Suprapubic skin (tissue), 4 donors: ENCODE measurements around the gene SLC49A3. TPM values are rescaled to one million over a fixed set of nuclear protein-coding genes. Genes with fewer than 3 reads are reported as not detected.
"Not testable (repeated sequence)": the region's sequence is repeated elsewhere in the genome, so short reads cannot be mapped to it uniquely, and the experiment has no call there.

Experiments
- DNase-seq, 2 donors: peaks; one replicate each; pipeline ENCODE4 v3.0.0-alpha.2; 2019; ENCODE audit warnings: low spot score in 2 of 2
- H3K27ac ChIP-seq: fragments of 200-600 bp; sonication (generic); one replicate; pipeline ENCODE4 v1.5.1; 2019
- H3K27me3 ChIP-seq: fragments of 200-600 bp; sonication (generic); one replicate; pipeline ENCODE4 v1.5.1; 2019
- H3K36me3 ChIP-seq: fragments of 200-600 bp; sonication (generic); one replicate; pipeline ENCODE4 v1.5.1; 2019
- H3K4me1 ChIP-seq: fragments of 200-600 bp; sonication (generic); one replicate; pipeline ENCODE4 v1.5.1; 2019
- H3K4me3 ChIP-seq: fragments of 200-600 bp; sonication (generic); one replicate; pipeline ENCODE4 v1.5.1; 2019; ENCODE audit warnings: mild to moderate bottlenecking
- H3K9me3 ChIP-seq: fragments of 200-600 bp; sonication (generic); one replicate; pipeline ENCODE4 v1.5.1; 2019
- EP300 ChIP-seq: sonication (generic); formaldehyde crosslinking; IDR thresholded peaks from one replicate; pipeline ENCODE4 v1.6.1; 2017; ENCODE audit warnings: antibody characterized with exemption
- POLR2A ChIP-seq, 2 donors: fragments of 450-650 bp; IDR thresholded peaks; one replicate each; pipeline ENCODE4 v1.6.1; 2017; ENCODE audit warnings: antibody characterized with exemption in 2 of 2, mild to moderate bottlenecking in 2 of 2, moderate library complexity in 2 of 2
- POLR2AphosphoS5 ChIP-seq, 3 donors: sonication (generic); formaldehyde crosslinking; IDR thresholded peaks; one replicate each; pipeline ENCODE4 v1.6.1; 2017; ENCODE audit warnings: antibody characterized with exemption in 3 of 3
- WGBS: methylation state at CpG from one replicate; pipeline ENCODE4 v1.1.5; 2018; 5-methylcytosine and 5-hydroxymethylcytosine counted together
- total RNA-seq, 4 donors: library from RNA; depleted of rRNA; stranded (reverse); fragments of >200 nt; gene quantifications; one replicate each; pipeline ENCODE4 v1.1.0, GENCODE V29; 2016
- TF ChIP-seq, protein P1 (sequence below), 2 donors: fragments of 200-600 bp in 1 of 2; fragments of 450-650 bp in 1 of 2; sonication (generic) in 1 of 2; IDR thresholded peaks; one replicate each; pipeline ENCODE4 v1.5.1; 2016 to 2019; ENCODE audit warnings: antibody characterized with exemption in 2 of 2, mild to moderate bottlenecking in 1 of 2, moderate library complexity in 1 of 2

Gene SLC49A3
- total RNA-seq, 4 donors from 2014 or later = 8.9 to 21.1 (median 17.4) TPM

DNA sequence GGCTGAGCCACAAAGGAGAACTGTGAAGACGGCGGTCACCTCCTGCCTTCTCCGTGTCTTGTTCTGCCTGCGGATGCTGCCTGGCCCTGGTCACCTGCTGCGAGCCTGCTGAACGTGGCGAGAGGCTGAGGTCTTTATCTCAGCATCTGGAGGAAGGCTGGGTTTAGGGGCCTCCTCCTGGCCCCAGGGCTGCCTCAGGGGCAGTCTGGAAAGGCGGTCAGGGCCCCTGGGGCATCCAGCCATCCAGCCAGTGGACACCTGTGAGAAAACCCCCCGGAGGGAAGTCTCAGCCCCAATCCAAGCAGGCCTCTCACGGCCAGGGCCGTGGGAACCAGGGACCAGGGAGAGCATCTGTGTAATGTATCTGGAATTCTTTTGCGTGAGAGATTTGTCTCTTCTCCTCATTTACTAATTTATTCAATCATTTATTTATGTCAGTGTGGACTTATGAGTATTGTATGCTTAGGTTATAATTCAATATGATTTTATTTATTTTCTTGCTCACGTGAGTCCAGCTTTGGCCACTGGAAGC, 52.3 kb downstream of the SLC49A3 start:
- H3K27ac ChIP-seq = no peak overlapping the region
- H3K9me3 ChIP-seq = no peaks in the 10 kb centered on the region
- H3K4me3 ChIP-seq = no peak overlapping the region
- no peaks in the 10 kb centered on the region for H3K4me1 ChIP-seq
- DNase-seq = no peak
- peaks cover 37% of the 10 kb centered on the region for H3K27me3 ChIP-seq
- TF ChIP-seq POLR2AphosphoS5 (IDR thresholded peaks at IDR 0.05) = no peak
- TF ChIP-seq POLR2A (IDR thresholded peaks at IDR 0.05) = no peak
- TF ChIP-seq, protein P1, sequence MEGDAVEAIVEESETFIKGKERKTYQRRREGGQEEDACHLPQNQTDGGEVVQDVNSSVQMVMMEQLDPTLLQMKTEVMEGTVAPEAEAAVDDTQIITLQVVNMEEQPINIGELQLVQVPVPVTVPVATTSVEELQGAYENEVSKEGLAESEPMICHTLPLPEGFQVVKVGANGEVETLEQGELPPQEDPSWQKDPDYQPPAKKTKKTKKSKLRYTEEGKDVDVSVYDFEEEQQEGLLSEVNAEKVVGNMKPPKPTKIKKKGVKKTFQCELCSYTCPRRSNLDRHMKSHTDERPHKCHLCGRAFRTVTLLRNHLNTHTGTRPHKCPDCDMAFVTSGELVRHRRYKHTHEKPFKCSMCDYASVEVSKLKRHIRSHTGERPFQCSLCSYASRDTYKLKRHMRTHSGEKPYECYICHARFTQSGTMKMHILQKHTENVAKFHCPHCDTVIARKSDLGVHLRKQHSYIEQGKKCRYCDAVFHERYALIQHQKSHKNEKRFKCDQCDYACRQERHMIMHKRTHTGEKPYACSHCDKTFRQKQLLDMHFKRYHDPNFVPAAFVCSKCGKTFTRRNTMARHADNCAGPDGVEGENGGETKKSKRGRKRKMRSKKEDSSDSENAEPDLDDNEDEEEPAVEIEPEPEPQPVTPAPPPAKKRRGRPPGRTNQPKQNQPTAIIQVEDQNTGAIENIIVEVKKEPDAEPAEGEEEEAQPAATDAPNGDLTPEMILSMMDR (IDR thresholded peaks at IDR 0.05) = no peak
- TF ChIP-seq EP300 = no peak
- WGBS = 74% methylated on average over 13 of the region's 13 CpGs
- no peaks in the 10 kb centered on the region for H3K36me3 ChIP-seq

DNA sequence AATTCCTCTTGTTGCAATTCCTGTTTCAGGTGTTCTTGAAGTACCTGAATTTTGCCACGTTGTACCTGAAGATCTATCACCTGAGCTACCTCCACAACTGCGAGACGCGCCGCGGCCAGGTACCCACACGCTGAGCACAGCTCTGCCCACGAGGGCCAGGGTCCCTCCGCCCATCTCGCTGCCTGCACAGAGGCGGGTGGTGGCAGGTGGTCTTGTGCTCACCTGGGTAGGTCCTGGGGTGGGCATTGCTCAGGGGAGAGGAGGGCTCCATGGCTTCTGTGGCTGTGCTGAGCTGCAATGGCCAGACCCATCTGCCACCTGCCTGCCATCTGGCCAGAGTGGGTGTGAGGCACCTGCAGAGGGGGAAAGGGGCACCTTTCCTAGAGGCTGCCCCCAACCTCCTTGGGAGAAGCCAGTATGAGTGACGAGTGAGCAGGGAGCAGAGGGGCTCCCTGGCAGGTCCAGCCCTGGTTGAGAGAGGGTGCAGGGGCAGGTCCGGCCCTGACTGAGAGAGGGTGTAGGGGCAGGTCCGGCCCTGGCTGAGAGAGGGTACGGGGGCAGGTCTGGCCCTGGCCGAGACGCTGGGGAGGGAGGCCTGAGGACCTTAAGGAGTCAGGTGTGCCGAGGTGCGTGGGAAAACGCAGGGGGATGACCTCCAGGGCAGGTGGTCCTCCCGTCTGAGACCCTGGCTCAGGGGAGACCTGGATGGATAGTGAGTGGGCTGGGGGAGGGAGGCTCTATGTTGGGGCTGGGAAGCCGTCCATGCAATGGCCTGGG, 52.9 kb downstream of the SLC49A3 start:
- Histone ChIP-seq H3K4me1 (no peaks in the 10 kb centered on the region), H3K4me3 (no peak overlapping the region), H3K27ac (no peak overlapping the region), H3K27me3 (peaks cover 34% of the 10 kb centered on the region), H3K36me3 (no peaks in the 10 kb centered on the region), H3K9me3 (no peaks in the 10 kb centered on the region)
- DNase-seq = peak in 1 of 2 donors; percentile 49
- WGBS = 76% methylated on average over 20 of the region's 22 CpGs
- TF ChIP-seq POLR2A (IDR thresholded peaks at IDR 0.05) (no peak), POLR2AphosphoS5 (IDR thresholded peaks at IDR 0.05) (no peak), EP300 (no peak)
- TF ChIP-seq, protein P1 (IDR thresholded peaks at IDR 0.05) = no peak

DNA sequence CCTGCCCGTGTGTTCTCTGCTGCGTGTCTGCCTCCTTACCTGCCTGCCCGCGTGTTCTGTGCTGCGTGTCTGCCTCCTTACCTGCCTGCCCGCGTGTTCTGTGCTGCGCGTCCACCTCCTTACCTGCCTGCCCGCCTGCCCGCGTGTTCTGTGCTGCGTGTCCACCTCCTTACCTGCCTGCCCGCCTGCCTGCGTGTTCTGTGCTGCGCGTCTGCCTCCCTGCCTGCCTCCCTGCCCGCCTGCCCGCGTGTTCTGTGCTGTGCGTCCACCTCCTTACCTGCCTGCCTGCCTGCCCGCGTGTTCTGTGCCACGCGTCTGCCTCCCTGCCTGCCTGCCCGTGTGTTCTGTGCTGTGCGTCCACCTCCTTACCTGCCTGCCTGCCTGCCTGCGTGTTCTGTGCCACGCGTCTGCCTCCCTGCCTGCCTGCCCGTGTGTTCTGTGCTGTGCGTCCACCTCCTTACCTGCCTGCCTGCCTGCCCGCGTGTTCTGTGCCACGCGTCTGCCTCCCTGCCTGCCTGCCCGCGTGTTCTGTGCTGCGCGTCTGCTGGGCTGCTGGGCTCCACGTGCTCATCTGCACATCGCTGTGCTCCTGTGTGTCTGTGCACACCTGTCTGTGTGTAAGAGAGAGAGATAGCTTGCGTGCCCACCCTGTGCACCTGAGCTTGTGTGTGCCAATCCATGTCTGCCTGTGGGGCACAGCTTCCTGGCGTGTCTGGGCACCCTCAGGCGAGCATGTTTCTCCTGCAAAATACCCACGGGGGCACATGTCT, 53.7 kb downstream of the SLC49A3 start:
- H3K4me3 ChIP-seq, H3K27ac ChIP-seq, H3K4me1 ChIP-seq, H3K9me3 ChIP-seq, H3K36me3 ChIP-seq: not testable (repeated sequence)
- WGBS = 78% methylated on average over 46 of the region's 46 CpGs
- peak in 1 of 2 donors; percentile 16 for DNase-seq
- peaks cover 37% of the 10 kb centered on the region for H3K27me3 ChIP-seq

DNA sequence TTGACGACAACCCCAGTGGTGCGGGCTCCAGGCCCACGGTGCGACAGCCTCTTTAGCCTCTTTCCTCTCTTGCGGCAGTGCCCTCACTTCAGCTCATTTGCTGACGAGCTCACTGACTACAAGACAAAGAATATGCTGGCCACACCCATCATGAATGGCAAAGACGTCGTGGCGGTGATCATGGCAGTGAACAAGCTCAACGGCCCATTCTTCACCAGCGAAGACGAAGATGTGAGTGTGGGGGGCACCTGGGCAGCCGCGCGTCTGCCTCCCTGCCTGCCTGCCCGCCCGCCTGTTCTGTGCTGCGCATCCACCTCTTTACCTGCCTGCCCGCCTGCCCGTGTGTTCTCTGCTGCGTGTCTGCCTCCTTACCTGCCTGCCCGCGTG, 54.4 kb downstream of the SLC49A3 start:
- H3K27ac ChIP-seq = no peak overlapping the region
- WGBS = 83% methylated on average over 21 of the region's 23 CpGs
- H3K36me3 ChIP-seq = no peaks in the 10 kb centered on the region
- H3K4me1 ChIP-seq = no peaks in the 10 kb centered on the region
- H3K9me3 ChIP-seq = no peaks in the 10 kb centered on the region
- TF ChIP-seq EP300 = no peak
- TF ChIP-seq, protein P1 (IDR thresholded peaks at IDR 0.05) = no peak
- no peak for TF ChIP-seq POLR2A (IDR thresholded peaks at IDR 0.05)
- TF ChIP-seq POLR2AphosphoS5 (IDR thresholded peaks at IDR 0.05) = no peak
- H3K4me3 ChIP-seq = no peak overlapping the region
- peak in 1 of 2 donors; percentile 24 for DNase-seq
- peaks cover 44% of the 10 kb centered on the region for H3K27me3 ChIP-seq

DNA sequence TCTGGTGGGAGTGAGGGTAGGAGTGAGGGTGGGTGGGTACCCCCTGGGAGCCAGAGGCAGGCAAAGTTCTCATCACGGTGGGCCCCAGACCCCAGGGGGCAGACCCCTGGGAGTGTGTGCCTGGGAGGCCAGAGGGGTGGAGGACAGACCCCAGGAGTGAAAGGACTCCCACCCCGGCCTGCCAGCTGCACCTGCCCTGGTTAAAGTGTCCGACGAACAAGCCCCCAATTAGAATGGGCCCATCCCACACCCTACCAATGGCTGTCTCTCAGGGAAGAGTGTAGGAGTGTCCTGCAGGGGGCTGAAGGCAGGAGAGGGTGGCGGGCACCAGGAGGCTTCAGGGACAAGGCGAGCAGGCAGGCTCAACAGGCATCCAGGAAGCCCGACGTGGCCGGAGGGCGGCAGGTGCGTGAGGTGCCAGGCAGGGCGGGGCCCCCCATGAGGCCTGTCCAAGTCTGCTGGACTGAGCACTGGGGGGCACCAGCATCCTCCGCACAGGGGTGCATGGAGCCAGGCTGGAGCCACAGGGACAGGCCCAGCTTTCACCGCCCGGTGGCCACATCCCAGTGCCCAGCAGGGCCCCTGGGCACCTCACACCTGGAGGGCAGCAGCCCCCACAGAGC, 54.9 kb downstream of the SLC49A3 start:
- Histone ChIP-seq H3K27ac (no peak overlapping the region), H3K4me3 (no peak overlapping the region), H3K9me3 (no peaks in the 10 kb centered on the region), H3K27me3 (peaks cover 42% of the 10 kb centered on the region), H3K4me1 (no peaks in the 10 kb centered on the region), H3K36me3 (no peaks in the 10 kb centered on the region)
- peak in 1 of 2 donors; percentile 48 for DNase-seq
- WGBS = 40% methylated on average over 6 of the region's 15 CpGs
- TF ChIP-seq POLR2AphosphoS5 (IDR thresholded peaks at IDR 0.05) = no peak
- TF ChIP-seq EP300 = no peak
- TF ChIP-seq, protein P1 (IDR thresholded peaks at IDR 0.05) = no peak
- TF ChIP-seq POLR2A (IDR thresholded peaks at IDR 0.05) = no peak
